Mesodermal cell (in vitro differentiated cells): ENCODE data around the gene TACSTD2.
A peak's percentile ranks its signal among the peaks of the same experiment; 100 is the strongest.

Experiments
- H3K27ac ChIP-seq: 2 replicates; pipeline ENCODE4 v1.7.0; 2013; ENCODE audit warnings: mild to moderate bottlenecking, low read depth, low read length, moderate library complexity; ENCODE audit not compliant: severe bottlenecking
- H3K36me3 ChIP-seq: 2 replicates; pipeline ENCODE4 v1.7.1; 2013; ENCODE audit warnings: mild to moderate bottlenecking, low read length, moderate library complexity; ENCODE audit not compliant: control insufficient read depth, insufficient read depth
- H3K4me1 ChIP-seq: one replicate; pipeline ENCODE4 v1.7.1; 2013; ENCODE audit warnings: mild to moderate bottlenecking, low read length; ENCODE audit not compliant: insufficient read depth, control insufficient read depth, poor library complexity, severe bottlenecking
- H3K4me3 ChIP-seq: 2 replicates; pipeline ENCODE4 v1.7.0; 2013; ENCODE audit warnings: low read length, control low read depth, mild to moderate bottlenecking; ENCODE audit not compliant: insufficient read depth, poor library complexity, severe bottlenecking; ENCODE audit errors: extremely low read depth
- H3K9me3 ChIP-seq: 2 replicates; pipeline ENCODE4 v1.7.1; 2013; ENCODE audit warnings: mild to moderate bottlenecking, low read length, moderate library complexity; ENCODE audit not compliant: control insufficient read depth
- WGBS, 2 experiments: methylation state at CpG; one replicate each; pipeline ENCODE4 v1.1.5; 2013; ENCODE audit warnings: missing lambda C conversion rate in 2 of 2; ENCODE audit not compliant: insufficient coverage in 2 of 2; 5-methylcytosine and 5-hydroxymethylcytosine counted together

Gene TACSTD2

DNA sequence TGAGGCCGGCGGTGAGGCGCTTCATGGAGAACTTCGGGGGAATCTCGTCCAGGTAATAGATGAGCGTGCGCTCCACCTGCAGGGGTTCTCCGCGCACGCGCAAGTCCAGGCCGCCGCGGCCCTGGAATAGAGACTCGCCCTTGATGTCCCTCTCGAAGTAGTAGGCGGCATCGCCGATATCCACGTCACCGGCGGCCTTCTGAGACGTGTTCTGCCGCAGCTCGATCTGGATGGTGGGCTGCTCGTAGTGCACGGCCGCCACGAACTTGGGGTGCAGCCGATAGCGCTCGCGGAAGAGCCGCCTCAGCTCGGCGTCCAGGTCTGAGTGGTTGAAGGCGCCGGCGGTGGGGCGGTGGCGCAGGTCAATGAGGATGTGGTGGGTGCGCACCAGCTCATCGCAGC lies 726 bp downstream of the TACSTD2 start:
- 28 to 36% methylated on average over 37 to 43 of the region's 43 CpGs for WGBS, 2 experiments
- H3K9me3 ChIP-seq, result no peaks in the 10 kb centered on the region
- no peaks in the 10 kb centered on the region for H3K36me3 ChIP-seq
- no peak overlapping the region for H3K27ac ChIP-seq
- H3K4me1 ChIP-seq, result peaks cover 10% of the 10 kb centered on the region
- peak overlapping the region; percentile 23 for H3K4me3 ChIP-seq

- peaks cover 10% of the 10 kb centered on the region for H3K4me1 ChIP-seq
- no peaks in the 10 kb centered on the region for H3K9me3 ChIP-seq
- H3K4me3 ChIP-seq, result peak overlapping the region; percentile 23
- H3K27ac ChIP-seq, result no peak overlapping the region
- WGBS, 2 experiments, result 48 to 50% methylated on average over 27 to 29 of the region's 32 CpGs
- no peaks in the 10 kb centered on the region for H3K36me3 ChIP-seq
These were observed 1.3 kb downstream of the TACSTD2 start for GRCh38 chr1:58575551-58576324.

GRCh38 chr1:58574816-58575215 lies 2.2 kb downstream of the TACSTD2 start:
- Histone ChIP-seq H3K9me3 (no peaks in the 10 kb centered on the region), H3K36me3 (no peaks in the 10 kb centered on the region), H3K4me1 (peaks cover 4% of the 10 kb centered on the region), H3K27ac (no peak overlapping the region), H3K4me3 (no peak overlapping the region)
- 96 to 100% methylated on average over 2 of the region's 2 CpGs for WGBS, 2 experiments

DNA sequence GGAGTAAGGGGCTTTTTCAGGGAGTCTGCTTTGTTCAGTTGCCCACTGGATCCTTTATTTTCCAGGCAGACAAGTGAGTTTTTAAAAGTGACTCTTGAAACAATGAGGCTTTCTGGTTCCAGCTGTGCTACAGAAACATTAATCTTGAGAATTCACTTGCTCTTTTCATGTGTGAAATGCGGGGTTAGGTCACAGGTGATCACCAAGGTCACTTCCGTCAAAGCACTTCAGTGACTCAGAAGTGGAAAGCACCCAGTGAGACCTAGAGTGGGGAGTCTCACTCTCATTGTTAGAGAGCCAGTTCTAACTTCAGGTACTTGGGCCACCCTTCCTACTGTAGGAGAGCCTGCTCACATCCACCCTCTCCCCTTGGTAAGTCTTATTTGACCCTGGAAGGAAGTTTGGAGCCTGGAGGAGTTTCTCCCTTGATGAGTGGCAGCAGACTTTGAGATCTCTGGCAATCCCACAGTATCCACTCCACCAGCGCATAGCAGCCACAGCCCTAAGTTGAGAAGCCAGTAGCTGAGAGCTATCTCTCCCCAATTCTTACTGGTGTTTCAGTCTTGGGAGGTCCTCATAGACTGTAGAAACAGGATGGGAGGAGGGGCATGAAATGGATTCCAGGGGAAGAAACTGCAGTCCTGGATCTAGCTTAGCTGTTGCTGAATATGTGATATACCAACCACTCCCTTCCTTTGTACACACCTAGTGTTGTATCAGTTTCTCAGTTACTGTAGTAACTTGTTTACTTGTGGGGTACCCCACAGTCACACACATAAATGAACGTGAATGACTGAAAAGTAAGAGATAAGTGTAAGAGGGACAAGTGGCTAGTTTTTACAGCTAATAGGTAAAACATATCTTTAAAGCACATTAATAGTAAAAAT lies 3.1 kb downstream of the TACSTD2 start:
- Histone ChIP-seq H3K4me1 (peaks cover 4% of the 10 kb centered on the region), H3K4me3 (no peak overlapping the region), H3K27ac (no peak overlapping the region), H3K9me3 (no peaks in the 10 kb centered on the region), H3K36me3 (no peaks in the 10 kb centered on the region)
- 59 to 92% methylated on average over 2 of the region's 4 CpGs for WGBS, 2 experiments

GRCh38 chr1:58573138-58573537 lies 3.9 kb downstream of the TACSTD2 start:
- Histone ChIP-seq H3K36me3 (no peaks in the 10 kb centered on the region), H3K27ac (no peak overlapping the region), H3K9me3 (no peaks in the 10 kb centered on the region), H3K4me3 (no peak overlapping the region), H3K4me1 (peaks cover 4% of the 10 kb centered on the region)
- WGBS, 2 experiments, result no CpG with 5 or more reads among the region's 2 CpGs

DNA sequence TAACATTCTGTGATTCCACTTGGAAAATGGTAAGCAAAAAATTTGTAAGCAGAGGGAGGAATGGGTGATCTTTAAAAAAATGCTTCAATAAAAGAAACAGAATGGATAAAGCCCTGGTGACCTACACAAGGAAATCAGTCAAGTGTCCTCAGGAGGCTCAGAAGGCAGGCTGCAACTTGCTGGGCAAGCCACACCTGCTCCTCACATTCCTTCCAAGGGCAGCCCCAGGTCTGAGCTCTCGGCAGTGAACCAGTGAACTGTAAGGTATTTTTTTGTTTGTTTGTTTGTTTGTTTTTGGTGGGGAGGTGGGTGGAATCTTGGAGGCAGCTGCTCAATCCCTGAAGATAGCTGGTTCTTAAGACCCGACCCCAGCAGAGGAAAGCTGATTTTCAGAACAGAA lies 4.4 kb downstream of the TACSTD2 start:
- Histone ChIP-seq H3K27ac (no peak overlapping the region), H3K9me3 (no peaks in the 10 kb centered on the region), H3K4me1 (peaks cover 4% of the 10 kb centered on the region), H3K4me3 (no peak overlapping the region), H3K36me3 (no peaks in the 10 kb centered on the region)
- WGBS, 2 experiments, result 50% methylated on average over 1 to 2 of the region's 2 CpGs

DNA sequence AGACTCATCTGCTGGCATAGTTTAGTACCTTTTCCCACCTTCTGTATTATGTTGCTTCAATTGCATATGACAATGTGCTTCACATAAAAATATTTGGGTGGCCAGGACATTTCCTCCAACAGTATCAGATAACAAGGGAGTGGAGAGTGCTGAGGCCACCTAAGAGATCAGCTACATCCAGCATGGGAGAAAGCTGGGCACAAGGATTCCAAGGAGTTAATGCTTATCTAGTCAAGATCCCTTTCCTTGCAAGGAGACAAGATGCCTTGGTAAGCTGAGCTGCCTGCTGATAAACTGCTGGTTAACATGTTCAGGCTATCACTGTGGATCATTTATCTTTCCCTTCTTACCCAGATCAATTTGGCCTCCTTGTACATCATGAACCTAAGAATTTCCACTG lies 5.4 kb downstream of the TACSTD2 start:
- Histone ChIP-seq H3K4me3 (no peak overlapping the region), H3K4me1 (peaks cover 4% of the 10 kb centered on the region), H3K27ac (no peak overlapping the region), H3K36me3 (no peaks in the 10 kb centered on the region), H3K9me3 (no peaks in the 10 kb centered on the region)

- no peaks in the 10 kb centered on the region for H3K9me3 ChIP-seq
- no peak overlapping the region for H3K27ac ChIP-seq
- H3K36me3 ChIP-seq, result no peaks in the 10 kb centered on the region
- H3K4me3 ChIP-seq, result no peak overlapping the region
- WGBS, 2 experiments, result 95 to 100% methylated on average over 2 of the region's 2 CpGs
- no peaks in the 10 kb centered on the region for H3K4me1 ChIP-seq
These were observed 6.2 kb downstream of the TACSTD2 start for GRCh38 chr1:58570817-58571216.

- H3K4me1 ChIP-seq, result no peaks in the 10 kb centered on the region
- H3K4me3 ChIP-seq, result no peak overlapping the region
- no peaks in the 10 kb centered on the region for H3K9me3 ChIP-seq
- no peak overlapping the region for H3K27ac ChIP-seq
- H3K36me3 ChIP-seq, result no peaks in the 10 kb centered on the region
These were observed 7.0 kb downstream of the TACSTD2 start for GRCh38 chr1:58570094-58570493.

DNA sequence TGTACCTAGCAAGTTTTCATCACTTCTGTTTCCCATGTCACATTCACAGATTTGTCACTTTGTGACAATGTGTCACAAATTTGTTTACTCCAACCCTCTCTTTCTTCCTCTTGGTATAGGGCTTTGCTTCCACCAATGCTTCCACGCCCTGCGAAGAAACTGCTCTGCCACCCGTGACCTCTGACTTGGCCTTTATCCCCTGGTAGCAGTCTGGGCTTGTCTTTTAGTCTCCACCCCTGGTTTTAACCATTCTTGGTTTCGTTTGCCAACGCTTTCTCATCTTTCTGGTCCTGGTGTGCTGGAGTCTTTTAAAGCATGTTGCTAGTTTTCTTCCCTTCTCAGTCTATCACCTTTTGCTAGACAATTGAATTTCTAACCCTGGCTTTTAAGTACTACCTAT lies 8.1 kb downstream of the TACSTD2 start:
- no peaks in the 10 kb centered on the region for H3K9me3 ChIP-seq
- WGBS, 2 experiments, result 85 to 87% methylated on average over 5 of the region's 5 CpGs
- H3K4me3 ChIP-seq, result no peak overlapping the region
- H3K4me1 ChIP-seq, result no peaks in the 10 kb centered on the region
- no peaks in the 10 kb centered on the region for H3K36me3 ChIP-seq
- H3K27ac ChIP-seq, result no peak overlapping the region
